NCI-H187 (cell line): Measurements from ENCODE around the gene CCDC69.
A peak's percentile ranks its signal among the peaks of the same experiment; 100 is the strongest.
"Not testable (repeated sequence)": the region's sequence is repeated elsewhere in the genome, so short reads cannot be mapped to it uniquely, and the experiment has no call there.

Experiments used
- DNase-seq, 2 experiments: peaks; one replicate each; lab custom pipeline; 2025; lab: John Stamatoyannopoulos, UW

The CCDC69 gene

GRCh38 chr5:151223447-151224264, at the start of gene CCDC69:
TSS of gene CCDC69 (minus strand) at chr5:151224092. CDS start at chr5:151223970, 122 bp downstream.
- DNase-seq = peak in 1 of 2 experiments; percentile 6

- DNase-seq = no peak
These were observed 47.4 kb upstream of the CCDC69 start for GRCh38 chr5:151271336-151271735.

GRCh38 chr5:151270599-151270998, 46.7 kb upstream of the CCDC69 start:
- DNase-seq = no peak

GRCh38 chr5:151267491-151268260, 43.8 kb upstream of the CCDC69 start:
- DNase-seq = no peak

- no peak for DNase-seq
These were observed 40.2 kb upstream of the CCDC69 start for GRCh38 chr5:151264113-151264512.

DNA sequence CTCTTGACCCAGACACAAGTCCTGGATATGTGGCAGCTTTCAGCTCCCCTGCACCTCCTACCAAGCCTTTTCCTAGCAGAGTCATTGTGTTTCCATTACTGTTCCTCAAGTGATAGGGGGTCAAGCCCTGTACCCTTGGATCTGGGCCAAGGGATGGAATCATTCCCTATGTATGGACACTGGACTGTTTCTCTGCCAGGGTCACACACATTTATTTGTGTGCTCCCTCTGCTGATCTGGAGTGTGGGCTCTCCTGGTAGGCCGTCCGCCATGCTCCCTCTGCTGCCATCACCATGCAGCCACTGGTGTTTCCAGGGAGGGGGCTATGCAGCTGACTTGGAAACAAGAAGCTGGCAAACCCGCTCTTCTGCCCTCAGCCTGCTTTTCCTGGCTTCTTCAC, 38.6 kb upstream of the CCDC69 start:
- no peak for DNase-seq

GRCh38 chr5:151259931-151260330, 36.0 kb upstream of the CCDC69 start:
- DNase-seq = no peak

DNA sequence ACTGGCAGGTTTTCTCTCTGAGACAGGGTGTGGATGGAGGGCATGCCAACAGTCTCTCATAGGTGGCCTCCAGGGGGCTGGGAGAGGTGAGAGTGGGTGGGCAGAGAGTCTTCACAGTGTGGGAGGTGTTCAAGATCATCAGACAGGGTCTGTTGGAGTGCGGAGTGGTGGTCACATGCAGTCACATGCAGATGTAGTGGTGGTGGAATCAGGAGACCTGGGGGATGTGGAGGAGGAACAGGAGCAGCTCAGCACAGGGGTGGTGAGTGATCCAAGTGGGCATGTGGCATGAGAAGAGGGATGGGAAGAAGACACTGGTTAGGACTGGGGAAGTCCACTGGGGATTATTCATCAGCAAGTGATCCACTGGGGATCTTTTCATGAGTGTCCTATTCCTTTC, 34.9 kb upstream of the CCDC69 start:
- DNase-seq = no peak

DNA sequence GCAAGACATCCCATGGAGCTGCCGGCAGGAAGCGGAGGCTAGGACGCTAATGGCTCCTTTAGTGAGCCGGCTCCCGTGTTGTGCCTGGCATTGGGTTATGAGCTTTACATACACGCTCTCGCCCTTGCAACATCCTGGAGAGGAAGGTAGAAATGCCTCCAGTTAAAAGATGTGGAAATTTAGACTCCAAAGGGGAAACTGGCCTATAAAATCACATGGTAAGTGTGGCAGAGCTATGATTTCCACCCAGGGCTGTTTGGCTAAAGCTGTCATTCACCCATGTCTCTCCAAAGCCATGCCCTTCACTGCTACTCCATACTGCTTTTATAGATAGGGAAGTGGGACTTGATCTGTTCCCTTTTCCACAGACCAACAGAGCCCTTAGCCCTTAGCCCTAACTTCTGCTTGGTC, 34.3 kb upstream of the CCDC69 start:
- DNase-seq = no peak

DNA sequence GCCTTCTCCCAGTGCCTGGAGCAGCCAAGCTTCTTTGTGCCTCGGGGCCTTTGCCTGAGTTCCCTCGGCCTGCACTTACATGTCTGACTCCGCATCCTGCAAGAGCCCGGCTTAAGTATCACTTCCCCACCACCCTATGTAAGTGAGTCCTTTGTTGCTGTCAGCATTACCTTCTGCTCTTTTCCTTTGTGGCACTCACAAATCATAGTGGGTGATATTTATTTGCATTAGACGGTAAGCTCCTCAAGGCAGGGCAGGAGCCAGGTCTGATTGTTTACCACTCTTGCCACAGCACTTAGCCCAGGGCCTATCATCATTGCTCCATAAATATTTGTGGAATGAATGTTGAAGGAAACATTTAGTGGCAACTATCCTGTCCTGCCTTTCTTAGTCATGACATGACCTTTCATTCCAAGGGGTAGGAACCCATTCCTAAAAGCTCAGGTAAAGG, 33.9 kb upstream of the CCDC69 start:
- DNase-seq = no peak

DNA sequence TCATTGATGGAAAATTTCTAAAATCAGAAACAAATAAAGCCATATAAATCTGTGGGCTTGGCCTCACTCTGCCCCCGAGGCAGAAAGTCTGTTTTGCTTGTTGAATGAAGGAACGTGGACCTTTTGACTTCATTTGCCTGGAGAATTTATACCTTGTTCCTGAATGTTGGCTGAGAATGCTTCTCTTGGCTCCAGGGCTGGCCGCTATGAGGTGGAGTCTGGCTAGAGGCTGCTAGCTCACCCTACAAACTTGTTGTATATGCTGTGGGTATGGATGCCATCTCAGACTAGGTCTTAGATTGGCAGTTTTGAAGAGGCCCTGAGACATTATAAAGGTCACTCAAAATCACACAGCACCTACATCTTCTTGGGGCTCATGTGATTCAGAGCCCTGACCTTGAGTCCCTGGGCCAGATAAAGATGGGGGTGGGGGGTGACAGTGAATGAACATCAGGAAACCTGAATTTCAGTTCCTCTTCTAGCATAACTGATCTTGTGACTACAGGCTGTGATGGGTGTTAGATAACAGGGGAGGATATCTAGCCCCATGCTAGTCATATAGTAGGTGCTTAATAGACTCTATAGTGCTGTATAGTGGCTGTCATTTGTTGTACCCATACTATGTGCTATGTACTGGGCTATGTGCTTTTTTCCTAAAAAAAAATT, 31.9 kb upstream of the CCDC69 start:
- DNase-seq = no peak

DNA sequence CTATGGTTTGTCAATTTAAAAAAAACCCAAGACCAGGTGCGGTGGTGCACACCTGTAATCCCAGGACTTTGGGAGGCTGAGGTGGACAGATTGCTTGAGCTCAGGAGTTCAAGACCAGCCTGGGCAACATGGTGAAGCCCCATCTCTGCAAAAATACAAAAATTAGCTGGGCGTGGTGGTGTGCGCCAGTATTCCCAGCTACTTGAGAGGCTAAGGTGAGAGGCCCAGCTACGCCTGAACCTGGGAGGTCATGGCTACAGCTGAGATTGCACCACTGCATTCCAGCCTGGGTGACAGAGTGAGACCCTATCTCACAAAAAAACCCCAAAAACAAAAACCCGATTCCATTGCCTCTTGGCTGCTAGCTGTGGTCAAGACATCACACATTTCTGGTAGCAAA, 31.1 kb upstream of the CCDC69 start:
- not testable (repeated sequence) for DNase-seq

DNA sequence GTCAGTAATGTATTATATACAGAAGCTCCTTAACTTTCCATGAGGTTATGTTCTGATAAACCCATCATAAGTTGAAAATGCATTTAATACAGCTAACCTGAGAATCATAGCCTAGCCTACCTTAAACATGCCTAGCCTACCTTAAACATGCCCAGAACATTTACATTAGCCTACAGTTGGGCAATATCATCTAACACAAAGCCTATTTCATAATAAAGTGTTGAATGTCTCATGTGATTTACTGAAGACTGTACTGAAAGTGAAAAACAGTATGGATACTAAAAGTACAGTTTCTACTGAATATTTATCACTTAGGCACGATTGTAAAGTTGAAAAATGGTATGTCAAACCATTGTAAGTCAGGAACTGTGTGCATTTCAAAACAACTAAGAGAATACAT, 30.7 kb upstream of the CCDC69 start:
- DNase-seq = no peak

- no peak for DNase-seq
These were observed 29.7 kb upstream of the CCDC69 start for GRCh38 chr5:151253605-151253950.

DNA sequence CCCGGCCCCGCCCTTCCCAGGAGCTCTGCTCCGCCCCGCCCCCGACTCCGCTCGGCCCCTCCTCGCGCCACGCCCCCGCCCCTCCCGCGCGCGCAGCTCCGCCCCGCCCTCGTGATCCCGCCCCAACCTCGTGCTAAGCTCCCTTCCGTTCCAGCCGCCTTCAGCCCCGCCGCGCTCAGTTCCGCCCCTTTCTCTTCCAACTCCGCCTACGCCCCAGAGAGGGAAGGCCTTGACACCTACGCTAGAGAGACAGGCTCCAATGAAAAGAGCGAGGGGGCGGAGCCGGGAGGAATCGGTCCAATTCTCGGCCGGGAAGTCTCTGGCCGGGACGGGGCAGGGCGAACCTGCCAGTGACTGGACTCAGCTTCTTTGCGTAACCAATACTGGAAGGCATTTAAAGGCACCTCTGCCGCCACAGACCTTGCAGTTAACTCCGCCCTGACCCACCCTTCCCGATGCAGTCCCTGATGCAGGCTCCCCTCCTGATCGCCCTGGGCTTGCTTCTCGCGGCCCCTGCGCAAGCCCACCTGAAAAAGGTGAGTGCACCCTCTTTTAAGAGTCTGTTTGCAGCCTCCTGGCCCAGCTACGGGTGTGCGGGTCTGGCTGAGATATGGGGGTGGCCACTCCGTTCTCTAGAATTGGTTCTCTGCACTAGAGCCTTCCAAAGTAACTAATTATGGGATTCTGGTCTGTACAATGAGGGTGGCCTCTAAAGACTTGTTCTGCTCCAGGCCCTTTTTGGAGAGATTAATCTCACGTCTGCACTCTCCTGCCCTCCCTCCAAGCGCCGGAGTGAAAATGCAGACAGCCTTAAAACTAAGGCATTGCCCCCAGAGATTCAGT, 29.1 kb upstream of the CCDC69 start, which contains the start of gene GM2A:
Gene GM2A (plus strand): TSS at position 424 of the 843 bp plus-strand sequence. CDS start 32 bp downstream, at position 456.
- DNase-seq = peak; percentile 79 to 98

DNA sequence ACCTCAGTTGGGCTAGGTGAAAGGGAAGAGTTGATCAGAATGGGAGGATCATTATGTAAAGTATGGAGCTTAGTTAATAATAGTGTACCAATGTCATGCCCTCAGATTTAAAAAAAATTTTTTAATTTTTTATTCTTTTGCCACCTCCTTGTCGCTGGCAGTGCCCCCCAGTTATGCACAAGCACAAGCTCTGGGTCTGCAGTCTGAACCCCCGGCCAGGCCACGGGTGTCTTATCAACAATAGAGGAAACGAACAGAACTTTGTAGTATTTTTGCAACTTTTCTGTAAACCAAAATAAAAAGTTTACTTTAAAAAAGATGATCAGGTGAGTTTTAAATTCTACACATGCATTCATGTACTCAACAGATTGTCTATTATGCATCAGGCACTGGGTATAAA, 27.7 kb upstream of the CCDC69 start:
- no peak for DNase-seq

- no peak for DNase-seq
These were observed 27.2 kb upstream of the CCDC69 start for GRCh38 chr5:151251001-151251551.

GRCh38 chr5:151250346-151251000, 26.6 kb upstream of the CCDC69 start:
- no peak for DNase-seq

GRCh38 chr5:151249281-151249680, 25.4 kb upstream of the CCDC69 start:
- no peak for DNase-seq

DNA sequence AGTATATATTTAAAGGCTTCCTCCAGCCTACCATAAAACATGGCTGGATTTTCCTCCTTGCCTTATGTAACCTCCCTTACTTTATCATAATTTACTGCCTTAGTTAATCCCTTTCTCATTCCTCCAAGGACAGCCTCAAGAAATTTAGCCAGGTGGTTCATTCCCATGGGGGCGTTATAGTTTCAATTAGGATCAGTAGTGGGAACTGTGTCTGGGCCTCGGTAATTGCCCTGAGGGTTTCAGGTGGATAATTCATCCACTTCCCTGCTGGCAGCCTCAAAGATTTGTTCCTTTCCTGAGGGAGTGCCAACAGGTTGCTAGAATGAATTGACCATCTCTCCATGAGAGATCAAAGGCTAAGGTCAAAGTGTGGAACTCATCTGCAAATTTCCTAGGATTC, 24.8 kb upstream of the CCDC69 start:
- no peak for DNase-seq
